PC-9 (cell line): ENCODE data around the gene CSF1R. TPM values are rescaled to one million over a fixed set of nuclear protein-coding genes. Genes with fewer than 3 reads are reported as not detected.

Experiments
- BruUV-seq: library from RNA; stranded (reverse); fragments of 400-500 nt; replicated peaks from 2 replicates; lab custom pipeline; 2021; lab: Mats Ljungman, UMichigan
- CTCF ChIA-PET: fragments of 300-600 bp; sonication (Branson Sonifier 250); formaldehyde crosslinking; loops from one replicate; lab custom pipeline; 2022; ENCODE audit warnings: antibody characterized with exemption; lab: Charles Lee
- POLR2A ChIA-PET: fragments of 300-600 bp; sonication (Branson Sonifier 250); formaldehyde crosslinking; loops from one replicate; lab custom pipeline; 2022; ENCODE audit warnings: antibody characterized with exemption; ENCODE audit not compliant: unreplicated experiment; lab: Charles Lee
- DNase-seq, 2 experiments: peaks; one replicate each; pipeline versions ENCODE4 v3.0.0 to v3.0.0-alpha.2; 2015 to 2022; ENCODE audit warnings: mixed read lengths in 1 of 2
- H2AFZ ChIP-seq: fragments of 200-600 bp; sonication (generic); 2 replicates; pipeline ENCODE4 v1.8.1; 2017; ENCODE audit warnings: antibody characterized with exemption
- H3F3A ChIP-seq: fragments of 200-600 bp; sonication (generic); 2 replicates; pipeline ENCODE4 v1.8.1; 2017; ENCODE audit warnings: antibody characterized with exemption, mild to moderate bottlenecking, low read depth; ENCODE audit not compliant: insufficient read depth
- H3K27ac ChIP-seq: fragments of 200-600 bp; sonication (generic); 2 replicates; pipeline ENCODE4 v1.6.1; 2016; ENCODE audit warnings: mixed run types
- H3K27me3 ChIP-seq: fragments of 200-600 bp; sonication (generic); 2 replicates; pipeline ENCODE4 v1.6.1; 2016; ENCODE audit warnings: low read depth, mixed run types; ENCODE audit not compliant: insufficient read depth
- H3K36me3 ChIP-seq: fragments of 200-600 bp; sonication (generic); 2 replicates; pipeline ENCODE4 v1.6.1; 2016; ENCODE audit warnings: low read depth, mixed run types
- H3K4me1 ChIP-seq: fragments of 200-600 bp; sonication (generic); replicated peaks from 2 replicates; pipeline ENCODE4 v1.6.1; 2016; ENCODE audit warnings: mixed run types; ENCODE audit not compliant: insufficient read depth
- H3K4me2 ChIP-seq: fragments of 200-600 bp; sonication (generic); 2 replicates; pipeline ENCODE4 v1.6.1; 2017; ENCODE audit warnings: mixed run types
- H3K4me3 ChIP-seq: fragments of 200-600 bp; sonication (generic); 2 replicates; pipeline ENCODE4 v1.6.1; 2016; ENCODE audit warnings: mixed run types
- H3K79me2 ChIP-seq: fragments of 200-600 bp; sonication (generic); 2 replicates; pipeline ENCODE4 v1.6.1; 2017; ENCODE audit warnings: low read depth, mixed run types
- H3K9me2 ChIP-seq: fragments of 200-600 bp; sonication (generic); 2 replicates; pipeline ENCODE4 v1.8.1; 2017; ENCODE audit warnings: mild to moderate bottlenecking; ENCODE audit not compliant: insufficient read depth
- H3K9me3 ChIP-seq: fragments of 200-600 bp; sonication (generic); 2 replicates; pipeline ENCODE4 v1.8.1; 2016; ENCODE audit warnings: low read depth; ENCODE audit not compliant: insufficient read depth
- H4K20me1 ChIP-seq: fragments of 200-600 bp; sonication (generic); 2 replicates; pipeline ENCODE4 v1.8.1; 2017; ENCODE audit not compliant: insufficient read depth
- CTCF ChIP-seq: fragments of 200-600 bp; sonication (generic); conservative IDR thresholded peaks from 2 replicates; pipeline ENCODE4 v1.6.1; 2017; ENCODE audit warnings: mixed run types, antibody characterized with exemption, mild to moderate bottlenecking, moderate library complexity
- EZH2 ChIP-seq: fragments of 200-600 bp; sonication (generic); IDR thresholded peaks from 2 replicates; pipeline ENCODE4 v1.8.0; 2017; ENCODE audit warnings: antibody characterized with exemption, low read depth
- intact Hi-C: fragments of 100-400 bp; cut with micrococcal nuclease; formaldehyde crosslinking; loops from one replicate; pipeline ENCODE4 v1.10.0; 2022; ENCODE audit not compliant: unreplicated experiment
- total RNA-seq: library from RNA; stranded (reverse); gene quantifications from 2 replicates; pipeline ENCODE4 v1.2.3, GENCODE V29; 2021

CSF1R gene
- total RNA-seq, 1 experiment from 2014 or later: 0.72 TPM

- H3K79me2 ChIP-seq: no peaks in the 10 kb centered on the region
- TF ChIP-seq EZH2: no peak
- no peak for TF ChIP-seq CTCF
- H2AFZ ChIP-seq: no peak overlapping the region
- H4K20me1 ChIP-seq: no peaks in the 10 kb centered on the region
- H3K4me1 ChIP-seq: peaks cover 44% of the 10 kb centered on the region
- no peak overlapping the region for H3K4me3 ChIP-seq
- H3K4me2 ChIP-seq: peak overlapping the region; percentile 66
- no peaks in the 10 kb centered on the region for H3K9me2 ChIP-seq
- peaks cover 24% of the 10 kb centered on the region for H3F3A ChIP-seq
- H3K9me3 ChIP-seq: no peaks in the 10 kb centered on the region
- ChIA-PET CTCF (no interaction called here), POLR2A (interaction anchor here (0.9 kb wide), 1 partner anchor 350 kb away, joined by 3 read pairs; no protein-coding TSS in a partner anchor)
- DNase-seq: peak; percentile 70 to 72
- BruUV-seq: no TSS peak
- H3K27me3 ChIP-seq: no peaks in the 10 kb centered on the region
- no peaks in the 10 kb centered on the region for H3K36me3 ChIP-seq
- H3K27ac ChIP-seq: peak overlapping the region; percentile 80
- intact Hi-C loops: loop anchor here (2.0 to 10.0 kb wide), 4 partner anchors 61 to 478 kb away; partner anchors contain the start of genes HMGXB3 and TIGD6
Observed at GRCh38 chr5:150113047-150113744, 26.8 kb upstream of the CSF1R start.

- H3K4me3 ChIP-seq: no peak overlapping the region
- ChIA-PET CTCF (interaction anchor here (0.5 to 0.7 kb wide), 3 partner anchors 45 to 481 kb away, joined by 3 to 5 read pairs (median 4); no protein-coding TSS in a partner anchor), POLR2A (interaction anchor here (0.6 kb wide), 3 partner anchors 128 to 209 kb away, joined by 3 to 11 read pairs (median 3); no protein-coding TSS in a partner anchor)
- H3K4me2 ChIP-seq: peak overlapping the region; percentile 66
- peak overlapping the region; percentile 80 for H3K27ac ChIP-seq
- no peaks in the 10 kb centered on the region for H3K9me3 ChIP-seq
- peak; percentile 72 to 76 for DNase-seq
- H2AFZ ChIP-seq: no peak overlapping the region
- H4K20me1 ChIP-seq: no peaks in the 10 kb centered on the region
- H3K79me2 ChIP-seq: no peaks in the 10 kb centered on the region
- H3F3A ChIP-seq: peaks cover 24% of the 10 kb centered on the region
- intact Hi-C loops: loop anchor here (2.0 to 10.0 kb wide), 4 partner anchors 60 to 478 kb away; partner anchors contain the start of genes HMGXB3 and TIGD6
- no peak for TF ChIP-seq CTCF
- no peak for TF ChIP-seq EZH2
- H3K4me1 ChIP-seq: peaks cover 51% of the 10 kb centered on the region
- no peaks in the 10 kb centered on the region for H3K36me3 ChIP-seq
- TSS peak; percentile 11 for BruUV-seq
- no peaks in the 10 kb centered on the region for H3K9me2 ChIP-seq
- no peaks in the 10 kb centered on the region for H3K27me3 ChIP-seq
Observed at GRCh38 chr5:150112201-150113046, 26.1 kb upstream of the CSF1R start.

- H3K27me3 ChIP-seq: no peaks in the 10 kb centered on the region
- intact Hi-C loops: loop anchor here (5.0 to 10.0 kb wide), 2 partner anchors 59 to 476 kb away; no protein-coding TSS in a partner anchor
- BruUV-seq: no TSS peak
- ChIA-PET CTCF (interaction anchor here (0.6 to 1.1 kb wide), 2 partner anchors 11 to 14 kb away, joined by 3 to 20 read pairs; no protein-coding TSS in a partner anchor), POLR2A (no interaction called here)
- no peak overlapping the region for H2AFZ ChIP-seq
- H3K36me3 ChIP-seq: no peaks in the 10 kb centered on the region
- no peaks in the 10 kb centered on the region for H3K9me3 ChIP-seq
- no peaks in the 10 kb centered on the region for H3K9me2 ChIP-seq
- no peak for TF ChIP-seq CTCF
- no peak for TF ChIP-seq EZH2
- H3K27ac ChIP-seq: no peak overlapping the region
- H3K4me3 ChIP-seq: no peak overlapping the region
- peaks cover 24% of the 10 kb centered on the region for H3F3A ChIP-seq
- no peak for DNase-seq
- H3K79me2 ChIP-seq: no peaks in the 10 kb centered on the region
- H3K4me2 ChIP-seq: no peak overlapping the region
- no peaks in the 10 kb centered on the region for H4K20me1 ChIP-seq
- peaks cover 51% of the 10 kb centered on the region for H3K4me1 ChIP-seq
Observed at GRCh38 chr5:150111122-150111521, 24.8 kb upstream of the CSF1R start.
